Neural crest cell (in vitro differentiated cells): ENCODE measurements around the gene MAP1LC3C. TPM values are rescaled to one million over a fixed set of nuclear protein-coding genes. Genes with fewer than 3 reads are reported as not detected.

Source experiments
- DNase-seq: peaks from one replicate; pipeline ENCODE4 v3.0.0; 2021; ENCODE audit warnings: low read depth, mixed read lengths, low spot score
- H3K27ac Mint-ChIP-seq: one replicate; pipeline ENCODE4 v1.8.0; 2021; ENCODE audit warnings: mild to moderate bottlenecking, mixed read lengths; ENCODE audit not compliant: unreplicated experiment
- H3K27me3 Mint-ChIP-seq: 2 replicates; pipeline ENCODE4 v1.8.0; 2021; ENCODE audit warnings: low read depth, mild to moderate bottlenecking, mixed read lengths
- H3K36me3 Mint-ChIP-seq: 2 replicates; pipeline ENCODE4 v1.8.0; 2021; ENCODE audit warnings: low read depth, mild to moderate bottlenecking, mixed read lengths
- H3K4me1 Mint-ChIP-seq: 2 replicates; pipeline ENCODE4 v1.8.0; 2021; ENCODE audit warnings: mixed read lengths
- H3K4me3 Mint-ChIP-seq: one replicate; pipeline ENCODE4 v1.8.0; 2021; ENCODE audit warnings: mild to moderate bottlenecking, mixed read lengths
- H3K9me3 Mint-ChIP-seq: 2 replicates; pipeline ENCODE4 v1.8.0; 2021; ENCODE audit warnings: mixed read lengths
- CTCF ChIP-seq: fragments of 200-600 bp; sonication (generic); conservative IDR thresholded peaks from 2 replicates; pipeline ENCODE4 v1.5.0; 2021; ENCODE audit warnings: antibody characterized with exemption, mild to moderate bottlenecking
- total RNA-seq: library from RNA; stranded (reverse); gene quantifications from 2 replicates; pipeline ENCODE4 v1.2.1, GENCODE V29; 2021

The MAP1LC3C gene
- total RNA-seq, 1 donor from 2014 or later, result 0.54 TPM

- Mint-ChIP-seq H3K36me3 (peaks cover 2% of the 10 kb centered on the region), H3K9me3 (peaks cover 2% of the 10 kb centered on the region), H3K27ac (no peak overlapping the region), H3K27me3 (no peaks in the 10 kb centered on the region), H3K4me1 (no peaks in the 10 kb centered on the region), H3K4me3 (no peak overlapping the region)
- no peak for TF ChIP-seq CTCF
- DNase-seq, result no peak
Measured at GRCh38 chr1:241979071-241979470, 19.8 kb downstream of the MAP1LC3C start.

GRCh38 chr1:241976229-241976628 is 22.7 kb downstream of the MAP1LC3C start:
- peaks cover 18% of the 10 kb centered on the region for H3K4me1 Mint-ChIP-seq
- no peak overlapping the region for H3K4me3 Mint-ChIP-seq
- peaks cover 5% of the 10 kb centered on the region for H3K9me3 Mint-ChIP-seq
- H3K27ac Mint-ChIP-seq, result no peak overlapping the region
- no peak for DNase-seq
- peaks cover 2% of the 10 kb centered on the region for H3K36me3 Mint-ChIP-seq
- H3K27me3 Mint-ChIP-seq, result no peaks in the 10 kb centered on the region
- no peak for TF ChIP-seq CTCF

- peaks cover 18% of the 10 kb centered on the region for H3K4me1 Mint-ChIP-seq
- no peaks in the 10 kb centered on the region for H3K27me3 Mint-ChIP-seq
- peak overlapping the region; percentile 99 for H3K27ac Mint-ChIP-seq
- peak overlapping the region; percentile 72 for H3K4me3 Mint-ChIP-seq
- DNase-seq, result peak; percentile 54
- no peaks in the 10 kb centered on the region for H3K36me3 Mint-ChIP-seq
- TF ChIP-seq CTCF, result no peak
- peaks cover 3% of the 10 kb centered on the region for H3K9me3 Mint-ChIP-seq
Measured at GRCh38 chr1:241972703-241973369, 26.1 kb downstream of the MAP1LC3C start.

GRCh38 chr1:241968611-241969010 is 30.3 kb downstream of the MAP1LC3C start:
- DNase-seq, result no peak
- H3K27me3 Mint-ChIP-seq, result no peaks in the 10 kb centered on the region
- no peak overlapping the region for H3K4me3 Mint-ChIP-seq
- H3K4me1 Mint-ChIP-seq, result peaks cover 13% of the 10 kb centered on the region
- H3K9me3 Mint-ChIP-seq, result peaks cover 3% of the 10 kb centered on the region
- TF ChIP-seq CTCF, result no peak
- no peak overlapping the region for H3K27ac Mint-ChIP-seq
- no peaks in the 10 kb centered on the region for H3K36me3 Mint-ChIP-seq

- H3K36me3 Mint-ChIP-seq, result no peaks in the 10 kb centered on the region
- H3K27me3 Mint-ChIP-seq, result no peaks in the 10 kb centered on the region
- no peak for DNase-seq
- no peak overlapping the region for H3K4me3 Mint-ChIP-seq
- no peak for TF ChIP-seq CTCF
- H3K9me3 Mint-ChIP-seq, result no peaks in the 10 kb centered on the region
- H3K4me1 Mint-ChIP-seq, result no peaks in the 10 kb centered on the region
- H3K27ac Mint-ChIP-seq, result no peak overlapping the region
Measured at GRCh38 chr1:241964550-241965282, 34.2 kb downstream of the MAP1LC3C start.
